Heart left ventricle (tissue), 13 donors: Measurements from ENCODE around the gene RNF130.

Experiments
- CTCF ChIP-seq, 12 donors: fragments of 200-600 bp; sonication (generic) in 4 of 12; IDR thresholded peaks; one replicate each; pipeline versions ENCODE4 v1.5.0 to v1.8.0; 2018 to 2022; ENCODE audit warnings: antibody characterized with exemption in 12 of 12, mild to moderate bottlenecking in 5 of 12
- POLR2A ChIP-seq, 2 donors: fragments of 450-650 bp; IDR thresholded peaks; one replicate each; pipeline ENCODE4 v1.6.1; 2017; ENCODE audit warnings: antibody characterized with exemption in 2 of 2, mild to moderate bottlenecking in 2 of 2, moderate library complexity in 2 of 2
- donor health status: ischemic (EF 13 %, LVEDD 7.1; RV severe dilation, severe dysfunction).
- donor health status: DM: no; HTN: yes; CAD: no.
- donor health status: DM: no; HTN: no; CAD: no.
- donor health status: ischemic (EF 25% LVEDD 6.9; RV normal size, moderate dysfunction).
- donor health status: ischemic (EF 25% LVEDD 5.7; RV mildly dilated, moderate dysfunction).
- donor health status: ischemic (EF 35%, LVEDD 5.7; RV mildly dilated, moderate dysfunction).
- donor health status: nonischemic (EF 11% LVEDD 7.7; RV severe dilation, severe dysfunction).
- donor health status: DM: yes; HTN: yes; CAD: no.
- donor health status: PGD.
- donor health status: ischemic (EF 29% LVEDD 5.4; RV normal size, mild dysfunction).
- donor health status: nonischemic (EF 23%, LVEDD 6.1; RV moderate dilation, normal function).

DNA sequence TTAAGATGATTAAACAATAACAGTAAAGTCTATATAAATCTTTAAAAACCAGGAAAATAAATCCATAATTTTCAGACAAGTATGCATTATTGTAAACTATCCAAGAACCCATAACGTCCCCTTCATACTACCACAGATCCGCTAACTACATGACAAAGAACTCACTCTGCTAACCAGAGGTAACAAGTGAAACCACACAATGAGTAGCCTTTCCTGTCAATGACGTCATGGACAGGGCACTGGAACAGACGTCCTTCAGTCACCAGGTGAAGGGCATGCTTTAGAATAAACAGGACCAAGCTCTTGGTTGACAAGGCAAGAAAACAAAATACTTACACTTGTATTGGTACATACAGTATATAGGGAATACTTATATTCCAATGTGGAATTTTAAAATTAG lies 45.2 kb downstream of the RNF130 start:
- TF ChIP-seq CTCF (IDR thresholded peaks at IDR 0.05), result no peak
- TF ChIP-seq POLR2A (IDR thresholded peaks at IDR 0.05), result no peak
